IMR-90 (cell line): ENCODE data around the gene PNLIP. TPM values are rescaled to one million over a fixed set of nuclear protein-coding genes. Genes with fewer than 3 reads are reported as not detected.

Experiments
- ATAC-seq: fragments of 200-7000 bp; cut with Tn5 transposase; 2 replicates; pipeline ENCODE4 v1.9.1; 2020; ENCODE audit warnings: low read depth, mild to moderate bottlenecking, moderate library complexity
- BruUV-seq: library from RNA; stranded (reverse); fragments of 400-500 nt; replicated peaks from 2 replicates; lab custom pipeline; 2021; lab: Mats Ljungman, UMichigan
- CTCF ChIA-PET: fragments of 300-600 bp; formaldehyde crosslinking; extraction: SDS; loops from one replicate; lab custom pipeline; 2021; ENCODE audit warnings: antibody characterized with exemption; lab: Yijun Ruan, JAX
- POLR2A ChIA-PET: fragments of 300-600 bp; sonication (Branson Sonifier 250); formaldehyde crosslinking; loops from one replicate; lab custom pipeline; 2022; ENCODE audit warnings: antibody characterized with exemption; ENCODE audit not compliant: unreplicated experiment; lab: Charles Lee
- DNase-seq: peaks from one replicate; pipeline ENCODE4 v3.0.0; 2013
- H2AFZ ChIP-seq: replicated peaks from 2 replicates; pipeline ENCODE3; 2013; ENCODE audit warnings: low read length, mild to moderate bottlenecking; ENCODE audit not compliant: poor library complexity
- H2AK5ac ChIP-seq: 2 replicates; pipeline ENCODE4 v1.6.1; 2013; ENCODE audit warnings: low read depth, low read length, inconsistent platforms
- H2AK9ac ChIP-seq: replicated peaks from 2 replicates; pipeline ENCODE3; 2013; ENCODE audit warnings: mild to moderate bottlenecking, low read depth, low read length, moderate library complexity; ENCODE audit not compliant: poor library complexity
- H2BK120ac ChIP-seq: 2 replicates; pipeline ENCODE4 v1.6.1; 2013; ENCODE audit warnings: low read depth, low read length, inconsistent platforms
- H2BK15ac ChIP-seq: 3 replicates; pipeline ENCODE4 v1.6.1; 2013; ENCODE audit warnings: low read depth, low read length, inconsistent platforms
- H2BK20ac ChIP-seq: 2 replicates; pipeline ENCODE4 v1.6.1; 2013; ENCODE audit warnings: low read depth, mild to moderate bottlenecking, inconsistent platforms, low read length, moderate library complexity
- H2BK5ac ChIP-seq: 2 replicates; pipeline ENCODE4 v1.6.1; 2013; ENCODE audit warnings: mild to moderate bottlenecking, low read depth, low read length, inconsistent platforms; ENCODE audit not compliant: poor library complexity, severe bottlenecking
- H3K14ac ChIP-seq: replicated peaks from 2 replicates; pipeline ENCODE4 v1.6.1; 2013; ENCODE audit warnings: low read depth, low read length, inconsistent platforms
- H3K18ac ChIP-seq: 2 replicates; pipeline ENCODE4 v1.6.1; 2013; ENCODE audit warnings: low read depth, low read length, control low read depth
- H3K23ac ChIP-seq: 2 replicates; pipeline ENCODE4 v1.6.1; 2013; ENCODE audit warnings: low read depth, low read length, inconsistent platforms
- H3K27ac ChIP-seq: 2 replicates; pipeline ENCODE4 v1.5.1; 2013; ENCODE audit warnings: mild to moderate bottlenecking, control low read depth, low read length; ENCODE audit not compliant: insufficient read depth
- H3K27me3 ChIP-seq: 2 replicates; pipeline ENCODE4 v1.6.1; 2013; ENCODE audit warnings: low read length; ENCODE audit not compliant: control insufficient read depth, insufficient read depth
- H3K36me3 ChIP-seq: 2 replicates; pipeline ENCODE4 v1.6.1; 2013; ENCODE audit warnings: low read length, mixed read lengths; ENCODE audit not compliant: control insufficient read depth, insufficient read depth
- H3K4ac ChIP-seq: 2 replicates; pipeline ENCODE4 v1.6.1; 2013; ENCODE audit warnings: low read depth, low read length, inconsistent platforms
- H3K4me1 ChIP-seq: 2 replicates; pipeline ENCODE4 v1.6.1; 2013; ENCODE audit warnings: low read length, mixed read lengths; ENCODE audit not compliant: control insufficient read depth, insufficient read depth
- H3K4me2 ChIP-seq: 2 replicates; pipeline ENCODE4 v1.6.1; 2013; ENCODE audit warnings: low read depth, mild to moderate bottlenecking, control low read depth, low read length, moderate library complexity
- H3K4me3 ChIP-seq: 2 replicates; pipeline ENCODE4 v1.5.1; 2013; ENCODE audit warnings: low read depth, mild to moderate bottlenecking, control low read depth, low read length, moderate library complexity; ENCODE audit not compliant: insufficient read depth
- H3K56ac ChIP-seq: 2 replicates; pipeline ENCODE4 v1.6.1; 2013; ENCODE audit warnings: low read length, inconsistent platforms; ENCODE audit not compliant: insufficient read depth; ENCODE audit errors: extremely low read depth
- H3K79me1 ChIP-seq, 2 experiments: 2 replicates each; pipeline ENCODE4 v1.6.1; 2013; ENCODE audit warnings: low read length in 2 of 2, inconsistent platforms in 1 of 2, low read depth in 1 of 2
- H3K9ac ChIP-seq: 2 replicates; pipeline ENCODE4 v1.6.1; 2013; ENCODE audit warnings: low read depth, low read length, control low read depth
- H3K9me1 ChIP-seq: 2 replicates; pipeline ENCODE4 v1.6.1; 2013; ENCODE audit warnings: low read length, inconsistent platforms; ENCODE audit not compliant: insufficient read depth
- H3K9me3 ChIP-seq: 2 replicates; pipeline ENCODE4 v1.6.1; 2013; ENCODE audit warnings: low read length; ENCODE audit not compliant: control insufficient read depth, insufficient read depth
- H4K20me1 ChIP-seq: 2 replicates; pipeline ENCODE4 v1.6.1; 2013; ENCODE audit warnings: low read length, inconsistent platforms; ENCODE audit not compliant: insufficient read depth
- H4K5ac ChIP-seq: 2 replicates; pipeline ENCODE4 v1.6.1; 2013; ENCODE audit warnings: mild to moderate bottlenecking, low read depth, low read length, control low read depth
- H4K8ac ChIP-seq, 2 experiments: 2 replicates each; pipeline ENCODE4 v1.6.1; 2013; ENCODE audit warnings: low read depth in 2 of 2, low read length in 2 of 2, control low read depth in 1 of 2, inconsistent platforms in 1 of 2
- H4K91ac ChIP-seq: 2 replicates; pipeline ENCODE4 v1.6.1; 2013; ENCODE audit warnings: low read depth, low read length, inconsistent platforms; ENCODE audit not compliant: insufficient read depth
- CHD1 ChIP-seq: IDR thresholded peaks from 2 replicates; pipeline ENCODE4 v1.6.1; 2012; ENCODE audit warnings: low read depth, low read length, improper control_type of control experiment
- whole genome bisulfite sequencing, 2 experiments: methylation state at CpG; one replicate each; pipeline versions ENCODE4 v1.1.5 to v1.1.7; 2013; ENCODE audit warnings: missing lambda C conversion rate in 2 of 2; ENCODE audit not compliant: insufficient read length in 1 of 2; ENCODE audit errors: extremely low coverage in 2 of 2; 5-methylcytosine and 5-hydroxymethylcytosine counted together
- dilution Hi-C: fragments of 300-500 bp; cut with HindIII; formaldehyde crosslinking; loops from one replicate; pipeline ENCODE4 v1.14.3; 2018; ENCODE audit warnings: low sequenced_read_pairs; ENCODE audit not compliant: unreplicated experiment
- in situ Hi-C: fragments of 300-500 bp; cut with MboI; formaldehyde crosslinking; loops from 3 replicates; pipeline ENCODE4 v1.14.3; 2019; ENCODE audit warnings: low sequenced_read_pairs, inconsistent platforms, mixed read lengths
- intact Hi-C: fragments of 100-400 bp; cut with micrococcal nuclease; formaldehyde crosslinking; loops from 2 replicates; pipeline ENCODE4 v1.10.0; 2022
- polyA plus RNA-seq, 3 experiments: library from polyadenylated mRNA; depleted of rRNA; stranded (reverse); fragments of >200 nt; gene quantifications; 2 replicates each; pipeline ENCODE4 v1.2.3, GENCODE V29; 2012; ENCODE audit warnings: low replicate concordance in 1 of 3
- total RNA-seq: library from RNA; depleted of rRNA; stranded (reverse); fragments of >200 nt; gene quantifications from 2 replicates; pipeline ENCODE4 v1.2.3, GENCODE V29; 2012

The PNLIP gene
- total and polyA plus RNA-seq, 2 of the 4 experiments (the other 2 are of a cell fraction): not detected

DNA sequence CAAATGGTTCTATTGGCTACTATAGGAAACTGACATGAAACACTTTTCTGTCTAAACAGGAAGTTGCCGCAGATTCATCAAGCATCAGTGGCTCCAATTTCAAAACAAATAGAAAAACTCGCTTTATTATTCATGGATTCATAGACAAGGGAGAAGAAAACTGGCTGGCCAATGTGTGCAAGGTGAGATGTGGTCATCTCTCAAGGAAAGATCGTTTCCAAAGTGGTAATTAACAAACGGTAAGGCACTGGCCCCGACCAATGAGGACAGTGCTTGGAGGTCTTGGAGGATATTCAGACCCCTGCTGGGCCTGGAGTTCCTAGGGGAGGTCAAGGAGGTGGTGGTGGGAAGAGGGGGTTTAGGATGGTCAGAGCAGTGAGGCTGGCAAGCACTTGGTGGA is 2.6 kb downstream of the PNLIP start:
- H3K36me3 ChIP-seq: no peaks in the 10 kb centered on the region
- H2AK5ac ChIP-seq: no peak overlapping the region
- no peak overlapping the region for H3K14ac ChIP-seq
- dilution Hi-C loops (no loop called here), in situ Hi-C loops (no loop called here), intact Hi-C loops (no loop called here)
- no peak overlapping the region for H3K4me2 ChIP-seq
- ChIA-PET POLR2A (no interaction called here), CTCF (interaction anchor here (0.6 kb wide), 1 partner anchor 108 kb away, joined by 3 read pairs; no protein-coding TSS in a partner anchor)
- H3K4ac ChIP-seq: no peak overlapping the region
- H3K9ac ChIP-seq: no peak overlapping the region
- WGBS, 2 experiments: 40% methylated on average over 3 of the region's 5 CpGs; no CpG with 5 or more reads in 1 of the 2 experiments
- no peaks in the 10 kb centered on the region for H3K27me3 ChIP-seq
- no peak overlapping the region for H2BK120ac ChIP-seq
- H3K56ac ChIP-seq: no peak overlapping the region
- H2BK5ac ChIP-seq: no peak overlapping the region
- no peaks in the 10 kb centered on the region for H3K9me1 ChIP-seq
- H4K20me1 ChIP-seq: no peaks in the 10 kb centered on the region
- no peak overlapping the region for H4K5ac ChIP-seq
- no peak overlapping the region for H2AK9ac ChIP-seq
- H2BK20ac ChIP-seq: no peak overlapping the region
- no peak overlapping the region for H2BK15ac ChIP-seq
- H2AFZ ChIP-seq: no peak overlapping the region
- TF ChIP-seq CHD1: no peak
- no peaks in the 10 kb centered on the region for H3K4me1 ChIP-seq
- H3K9me3 ChIP-seq: no peaks in the 10 kb centered on the region
- ATAC-seq (no peak), DNase-seq (no peak)
- no peak overlapping the region for H3K18ac ChIP-seq
- H3K23ac ChIP-seq: no peak overlapping the region
- H3K27ac ChIP-seq: no peak overlapping the region
- H4K8ac ChIP-seq: no peak overlapping the region
- no peak overlapping the region for H3K4me3 ChIP-seq
- H3K79me1 ChIP-seq: no peaks in the 10 kb centered on the region
- BruUV-seq: no TSS peak
- H4K91ac ChIP-seq: no peak overlapping the region
